Measurements from ENCODE around the gene RNF5. TPM values are rescaled to one million over a fixed set of nuclear protein-coding genes. Genes with fewer than 3 reads are reported as not detected.

RNF5 gene
- total and polyA plus RNA-seq, 2 experiments from 2014 or later, result 133 to 169 TPM

DNA sequence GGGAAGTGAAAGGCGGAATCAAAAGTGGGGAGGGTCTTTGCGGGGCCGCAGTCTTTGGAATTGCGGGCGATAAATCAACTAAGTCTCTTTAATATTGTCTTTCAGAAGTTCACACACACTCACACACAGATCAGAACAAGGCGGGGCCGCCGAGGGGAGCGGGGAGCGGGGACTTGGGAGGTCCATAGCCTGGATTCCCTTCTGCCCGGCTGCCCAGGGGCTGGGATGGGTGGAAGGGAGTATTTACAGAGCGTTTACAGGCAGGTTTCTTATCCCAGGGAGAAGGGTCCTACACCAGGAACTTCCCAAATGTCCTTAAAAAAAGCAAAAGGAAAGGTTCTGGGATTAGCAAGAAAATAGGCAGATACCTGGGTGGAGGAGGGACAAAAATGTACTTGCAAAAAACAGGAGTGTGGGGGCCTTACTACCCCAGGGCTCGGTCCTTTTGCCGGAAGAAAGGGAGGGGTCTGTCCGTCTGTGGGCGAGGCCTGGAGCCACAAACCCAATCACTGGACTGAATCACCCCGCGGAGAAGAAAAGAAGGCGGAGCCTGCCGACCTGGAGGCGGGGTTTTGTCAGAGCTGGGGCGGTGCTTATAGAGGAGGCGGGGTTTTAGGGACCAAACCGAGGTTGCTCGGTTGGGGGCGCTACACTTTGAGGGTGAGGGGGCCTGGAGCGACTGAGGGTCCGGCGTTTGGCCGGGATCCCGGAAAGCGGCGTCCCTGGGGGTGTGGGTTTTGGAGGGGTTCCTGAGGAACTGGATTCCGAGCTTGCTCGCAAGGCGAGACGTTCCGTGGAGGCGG, 29.7 kb upstream of the RNF5 start:
- TF ChIP-seq EZH2 (IDR thresholded peaks at IDR 0.05; ENCODE audit: borderline replicate concordance) (no peak), EZH2phosphoT487 (IDR thresholded peaks at IDR 0.05; ENCODE audit: low read depth, severe bottlenecking, unreplicated experiment) (no peak), CTCF (IDR thresholded peaks at IDR 0.05; ENCODE audit: poor library complexity) (peak; percentile 23)
- 47% methylated on average over 38 of the region's 39 CpGs for WGBS (ENCODE audit: low lambda C conversion rate, missing lambda C conversion rate)
- Histone ChIP-seq H3K27me3 (peaks cover 26% of the 10 kb centered on the region), H4K20me1 (ENCODE audit: insufficient read depth, poor library complexity, severe bottlenecking) (no peaks in the 10 kb centered on the region), H3K4me2 (peak overlapping the region; percentile 66), H3K9me3 (ENCODE audit: low read depth) (no peaks in the 10 kb centered on the region), H3K4me3 (no peak overlapping the region), H3K79me2 (no peaks in the 10 kb centered on the region), H3K4me1 (ENCODE audit: insufficient read depth) (peaks cover 17% of the 10 kb centered on the region), H3K9me2 (replicated peaks; ENCODE audit: insufficient read depth) (no peaks in the 10 kb centered on the region), H3K36me3 (replicated peaks; ENCODE audit: insufficient read depth, low read depth) (no peaks in the 10 kb centered on the region), H3K27ac (no peak overlapping the region), H2AFZ (no peak overlapping the region)
- peak; percentile 72 for DNase-seq (ENCODE audit: low spot score)

- peak overlapping the region; percentile 66 for H3K4me2 ChIP-seq
- no peak for DNase-seq (ENCODE audit: low spot score)
- no peaks in the 10 kb centered on the region for H3K9me3 ChIP-seq (ENCODE audit: low read depth)
- no peaks in the 10 kb centered on the region for H4K20me1 ChIP-seq (ENCODE audit: insufficient read depth, poor library complexity, severe bottlenecking)
- H2AFZ ChIP-seq, result no peak overlapping the region
- no peak overlapping the region for H3K27ac ChIP-seq
- H3K27me3 ChIP-seq, result peaks cover 26% of the 10 kb centered on the region
- H3K4me1 ChIP-seq (ENCODE audit: insufficient read depth), result peaks cover 17% of the 10 kb centered on the region
- no peaks in the 10 kb centered on the region for H3K36me3 ChIP-seq (replicated peaks; ENCODE audit: insufficient read depth, low read depth)
- no peak for TF ChIP-seq CTCF (IDR thresholded peaks at IDR 0.05; ENCODE audit: poor library complexity)
- no peak for TF ChIP-seq EZH2phosphoT487 (IDR thresholded peaks at IDR 0.05; ENCODE audit: low read depth, severe bottlenecking, unreplicated experiment)
- TF ChIP-seq EZH2 (IDR thresholded peaks at IDR 0.05; ENCODE audit: borderline replicate concordance), result no peak
- no peak overlapping the region for H3K4me3 ChIP-seq
- 63% methylated on average over 37 of the region's 47 CpGs for WGBS (ENCODE audit: low lambda C conversion rate, missing lambda C conversion rate)
- H3K79me2 ChIP-seq, result no peaks in the 10 kb centered on the region
- no peaks in the 10 kb centered on the region for H3K9me2 ChIP-seq (replicated peaks; ENCODE audit: insufficient read depth)
These were observed 29.0 kb upstream of the RNF5 start for GRCh38 chr6:32149092-32149755.

- TF ChIP-seq EZH2 (IDR thresholded peaks at IDR 0.05; ENCODE audit: borderline replicate concordance), result no peak
- no peak for TF ChIP-seq EZH2phosphoT487 (IDR thresholded peaks at IDR 0.05; ENCODE audit: low read depth, severe bottlenecking, unreplicated experiment)
- no peak for TF ChIP-seq CTCF (IDR thresholded peaks at IDR 0.05; ENCODE audit: poor library complexity)
- H3K4me3 ChIP-seq, result no peak overlapping the region
- WGBS (ENCODE audit: low lambda C conversion rate, missing lambda C conversion rate), result 37% methylated on average over 27 of the region's 55 CpGs
- H2AFZ ChIP-seq, result no peak overlapping the region
- H3K27me3 ChIP-seq, result peaks cover 26% of the 10 kb centered on the region
- H3K27ac ChIP-seq, result no peak overlapping the region
- H3K4me1 ChIP-seq (ENCODE audit: insufficient read depth), result peaks cover 22% of the 10 kb centered on the region
- H4K20me1 ChIP-seq (ENCODE audit: insufficient read depth, poor library complexity, severe bottlenecking), result no peaks in the 10 kb centered on the region
- no peaks in the 10 kb centered on the region for H3K9me3 ChIP-seq (ENCODE audit: low read depth)
- H3K36me3 ChIP-seq (replicated peaks; ENCODE audit: insufficient read depth, low read depth), result no peaks in the 10 kb centered on the region
- H3K4me2 ChIP-seq, result peak overlapping the region; percentile 87
- DNase-seq (ENCODE audit: low spot score), result no peak
- H3K79me2 ChIP-seq, result peaks cover 6% of the 10 kb centered on the region
- no peaks in the 10 kb centered on the region for H3K9me2 ChIP-seq (replicated peaks; ENCODE audit: insufficient read depth)
These were observed 28.0 kb upstream of the RNF5 start for GRCh38 chr6:32149932-32150870.

Measured in hepatocyte (in vitro differentiated cells).